Hematopoietic multipotent progenitor cell treated with erythropoietin and hydrocortisone succinate and interleukin-3 and kit ligand, for 15 days (in vitro differentiated cells): Measurements from ENCODE around the gene CALML4.
"Not testable (repeated sequence)": the region's sequence is repeated elsewhere in the genome, so short reads cannot be mapped to it uniquely, and the experiment has no call there.

Source experiments
- DNase-seq: peaks from one replicate; pipeline ENCODE4 v3.0.0-alpha.2; 2015; ENCODE audit warnings: low spot score

The CALML4 gene

DNA sequence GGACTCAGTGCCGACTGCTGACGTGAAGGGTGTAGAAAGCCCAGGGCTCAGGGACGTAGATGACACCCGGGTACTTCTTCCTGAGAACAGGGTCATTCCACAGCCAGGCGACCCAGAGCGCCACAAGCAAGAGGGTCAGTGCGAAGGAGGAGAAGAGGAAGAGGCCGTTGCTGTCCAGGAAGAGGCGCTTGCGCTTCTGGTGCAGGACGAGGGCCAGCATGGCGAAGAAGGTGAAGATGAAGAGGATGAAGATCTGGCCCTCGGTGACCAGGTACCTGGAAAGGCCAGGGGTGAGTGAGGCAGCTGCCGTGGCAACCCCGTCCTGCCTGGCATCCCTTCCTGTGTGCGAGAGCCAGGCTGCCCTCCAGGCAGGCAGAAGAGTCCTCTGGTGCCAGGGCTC is 3.0 kb upstream of the CALML4 start:
- no peak for DNase-seq

DNA sequence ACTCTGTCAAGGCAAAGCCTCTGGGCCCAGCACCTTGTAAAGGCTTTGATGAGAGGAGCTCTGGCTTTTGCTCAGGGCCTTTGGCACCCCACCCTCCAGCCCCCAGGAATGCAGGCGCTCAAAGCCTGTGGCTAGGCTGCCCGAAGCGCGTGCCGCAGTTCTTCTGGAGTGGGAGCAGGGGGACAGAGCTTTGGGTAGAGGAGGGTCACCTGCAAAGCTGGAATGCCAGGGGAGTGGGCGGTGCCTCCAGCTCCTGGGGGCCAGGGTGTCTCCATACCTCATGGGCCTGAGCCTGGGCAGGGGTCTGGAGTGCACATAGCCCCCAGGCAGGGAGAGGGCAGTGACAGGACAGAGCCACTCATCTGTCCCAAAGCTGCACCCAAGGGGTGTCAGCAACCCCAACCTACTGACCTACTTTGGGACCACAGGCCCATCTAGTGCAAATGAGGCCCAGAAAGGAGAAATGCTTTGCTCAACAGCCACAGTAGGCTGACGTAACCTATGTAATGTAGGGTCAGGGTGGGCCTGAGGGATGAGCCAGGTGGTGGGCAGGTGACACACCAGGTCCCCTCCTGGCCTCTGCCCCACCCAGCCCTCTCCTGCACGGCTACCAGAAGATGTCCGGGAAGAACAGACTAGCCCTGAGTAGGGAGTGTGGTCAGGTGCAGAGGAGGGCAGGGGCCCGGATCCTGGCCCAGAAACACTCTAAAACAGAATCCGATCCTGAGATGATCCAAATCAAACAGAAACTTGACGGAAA is 2.2 kb upstream of the CALML4 start:
- no peak for DNase-seq

DNA sequence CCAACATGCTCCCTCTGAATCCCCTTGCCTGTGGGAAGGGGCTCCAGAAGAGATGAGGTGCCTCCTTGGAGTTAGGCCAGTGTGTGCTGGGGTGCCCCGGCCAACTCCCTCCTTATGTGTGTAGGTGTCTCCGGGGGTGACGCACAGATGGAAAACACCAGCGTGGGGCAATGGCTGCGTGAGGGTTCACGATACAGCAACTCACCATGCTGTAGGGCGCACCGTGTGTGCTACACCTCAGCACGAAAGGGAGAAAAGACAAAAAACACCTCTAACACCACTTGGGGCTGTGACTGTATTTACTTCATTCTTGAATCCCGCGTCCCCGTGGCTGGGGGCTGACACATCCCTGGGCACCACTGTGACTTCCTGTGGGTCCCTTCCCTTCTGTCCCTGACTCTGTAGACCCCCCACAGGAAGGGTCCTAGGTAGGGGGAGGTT is 1.6 kb upstream of the CALML4 start:
- DNase-seq: no peak

GRCh38 chr15:68205954-68206539 is 915 bp upstream of the CALML4 start:
- no peak for DNase-seq

DNA sequence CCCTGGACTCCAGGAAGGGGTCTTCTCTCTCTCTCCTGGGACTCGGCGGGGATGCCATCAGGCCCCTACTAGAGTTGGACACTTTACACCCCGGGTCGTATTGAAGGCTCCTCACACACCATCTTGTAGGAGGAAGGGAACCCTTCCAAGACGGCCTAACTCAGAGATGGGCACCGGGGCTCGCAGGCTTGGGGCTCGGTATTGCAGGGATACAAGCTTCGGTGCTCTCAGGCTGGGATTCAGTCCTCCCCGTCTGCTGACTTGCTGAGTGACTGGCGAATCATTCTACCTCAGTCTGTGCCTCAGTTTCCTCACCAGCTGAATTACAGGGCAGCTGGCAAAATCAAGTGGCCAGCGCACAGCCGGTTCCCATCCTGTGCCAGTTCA is 419 bp upstream of the CALML4 start:
- DNase-seq: no peak

DNA sequence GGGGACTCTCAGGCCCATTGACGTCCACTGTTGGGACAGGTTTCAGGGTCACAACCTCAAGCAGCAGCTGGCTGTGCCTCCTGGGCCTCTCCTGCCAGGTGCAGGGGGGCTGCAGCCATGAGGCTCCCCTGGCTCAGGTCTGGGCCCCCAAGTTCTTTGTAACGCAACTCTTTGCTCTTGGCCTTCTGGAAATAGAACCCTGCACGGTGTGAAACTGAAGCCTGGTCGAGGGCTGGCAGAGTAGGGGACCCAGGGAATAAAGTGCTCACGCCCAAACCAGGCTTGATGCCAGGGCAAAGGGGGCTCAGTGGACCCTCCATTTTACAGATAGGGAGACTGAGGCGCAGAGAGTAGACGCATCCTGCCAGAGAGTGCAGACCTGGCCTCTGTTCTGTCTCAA is 771 bp downstream of the CALML4 start:
- no peak for DNase-seq

- no peak for DNase-seq
Observed at GRCh38 chr15:68203956-68204355, 1.2 kb downstream of the CALML4 start.

- DNase-seq: no peak
Observed at GRCh38 chr15:68203486-68203885, 1.6 kb downstream of the CALML4 start.

DNA sequence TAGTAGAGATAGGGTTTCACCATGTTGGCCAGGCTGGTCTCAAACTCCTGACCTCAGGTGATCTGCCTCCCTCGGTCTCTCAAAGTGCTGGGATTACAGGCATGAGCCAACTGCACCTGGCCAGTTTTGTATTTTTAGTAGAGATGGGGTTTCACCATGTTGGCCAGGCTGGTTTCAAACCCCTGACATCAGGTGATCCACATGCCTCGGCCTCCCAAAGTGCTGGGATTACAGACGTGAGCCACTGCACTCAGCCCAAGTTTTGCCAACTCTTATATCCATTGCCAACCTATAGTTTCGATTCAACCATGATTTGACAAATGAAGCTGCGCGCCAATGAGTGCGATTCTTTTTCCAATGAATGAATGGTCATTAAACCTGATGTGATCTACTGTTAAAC is 2.1 kb downstream of the CALML4 start:
- DNase-seq: not testable (repeated sequence)

GRCh38 chr15:68201879-68202261 is 3.3 kb downstream of the CALML4 start:
- no peak for DNase-seq

DNA sequence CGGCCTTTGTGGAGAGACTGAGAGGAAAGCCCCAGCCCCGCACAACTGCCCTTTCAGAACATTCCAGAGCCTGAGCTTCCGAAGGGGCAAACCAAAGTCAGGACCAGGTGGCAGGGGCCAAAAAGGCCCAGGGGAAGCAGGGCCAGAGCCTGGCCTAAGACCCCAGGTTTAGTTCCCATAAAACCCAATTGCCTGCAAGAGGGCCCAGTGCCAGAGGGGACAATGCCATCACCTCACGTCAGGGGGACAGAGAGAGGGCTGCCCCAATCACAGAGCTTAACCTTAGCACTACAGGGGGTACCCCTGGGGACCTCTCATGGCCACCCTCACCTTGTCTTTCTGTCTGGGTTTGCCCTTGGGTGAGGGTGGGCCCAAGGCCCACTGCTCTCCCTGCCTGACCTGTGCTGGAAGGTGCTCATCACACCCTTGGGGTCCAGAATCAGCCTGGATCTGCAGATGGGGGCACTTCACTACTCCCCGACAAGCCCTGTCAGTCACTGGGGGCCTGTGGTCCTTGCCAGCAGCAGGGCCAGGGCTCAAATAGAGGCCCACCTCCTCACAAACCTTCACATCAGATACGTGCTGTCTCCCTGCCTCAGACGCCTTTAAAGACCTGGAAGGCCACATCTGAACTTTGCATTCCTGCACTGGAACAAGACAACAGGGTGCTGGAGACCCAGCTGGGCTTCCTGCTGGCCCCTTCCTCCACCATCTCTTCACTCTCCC is 3.8 kb downstream of the CALML4 start:
- DNase-seq: no peak

DNA sequence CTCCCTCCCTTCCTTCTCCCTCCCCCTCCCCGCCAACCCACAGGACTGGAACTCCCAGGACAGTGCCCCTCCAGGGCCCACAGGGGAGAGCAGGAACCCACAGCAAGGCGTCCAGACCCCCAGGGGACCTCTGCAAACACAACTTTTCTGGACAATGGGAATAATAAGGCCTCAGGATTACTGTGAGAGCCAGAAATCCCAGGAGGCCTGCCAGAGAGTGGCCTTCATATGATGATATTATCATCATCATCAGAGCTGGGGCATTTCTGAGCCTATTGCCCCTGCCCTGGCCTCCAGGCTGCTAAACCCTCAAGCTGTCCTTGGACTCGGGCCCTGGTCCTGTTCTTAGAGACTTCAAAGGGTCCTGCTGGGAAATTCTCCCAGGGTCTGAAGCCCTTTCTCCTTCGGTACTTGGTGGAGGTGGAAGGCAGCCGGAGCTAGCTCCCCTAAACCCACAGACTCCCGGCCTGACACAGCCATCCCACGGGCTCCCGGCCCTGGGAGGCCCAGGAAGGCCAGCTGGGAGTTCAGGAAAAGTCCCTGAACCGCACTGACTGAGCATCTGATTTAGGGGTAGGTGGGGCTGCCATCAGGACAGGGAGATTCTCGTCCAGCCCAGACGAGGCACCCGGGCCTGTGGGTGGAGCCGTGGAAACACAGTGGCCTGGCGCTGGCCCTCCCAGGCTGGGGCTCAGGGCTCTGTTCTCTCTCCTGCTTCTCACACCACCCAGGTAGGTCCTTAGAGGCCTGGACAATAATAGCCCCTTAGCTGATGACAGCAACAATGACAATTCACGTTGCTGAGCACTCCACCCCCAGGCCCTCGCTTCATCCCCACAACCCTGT is 4.9 kb downstream of the CALML4 start:
- no peak for DNase-seq

GRCh38 chr15:68199340-68199739 is 5.8 kb downstream of the CALML4 start:
- no peak for DNase-seq

DNA sequence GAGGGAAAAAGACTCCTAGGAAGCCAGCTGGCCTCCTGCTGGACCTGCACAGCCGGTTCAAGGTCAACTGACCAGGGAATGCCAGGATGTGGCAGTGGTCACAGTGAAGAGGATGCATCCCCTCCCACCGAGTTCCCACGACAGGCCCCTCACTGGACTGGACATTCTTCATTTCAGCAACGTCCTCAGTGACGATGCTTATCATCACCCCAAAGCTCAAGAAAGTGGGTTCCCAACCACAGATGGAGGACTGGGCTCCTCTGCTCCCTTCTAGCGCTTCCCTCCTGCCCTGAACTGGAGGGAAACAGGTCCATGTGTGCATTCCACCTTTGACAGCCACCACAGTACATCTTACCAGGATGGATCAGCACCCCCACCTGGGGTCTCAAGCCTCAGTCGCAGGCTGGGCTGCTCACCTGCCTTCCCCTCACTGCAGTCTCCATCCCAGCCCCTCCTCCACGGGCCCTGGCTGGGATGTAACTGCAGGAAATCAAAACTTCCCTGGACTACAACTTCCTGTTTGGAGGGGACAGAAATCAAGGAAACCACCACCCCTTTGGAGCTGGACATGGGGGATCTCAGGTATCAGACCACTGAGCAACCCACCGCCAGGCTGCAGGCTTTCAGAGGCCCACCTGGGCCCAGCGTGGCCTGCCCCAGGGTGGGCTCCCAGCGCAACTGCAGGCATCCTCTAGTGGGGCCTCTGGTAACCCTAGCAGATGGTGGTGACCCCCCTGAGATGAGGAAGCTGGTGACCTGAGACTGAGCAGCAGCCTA is 7.3 kb downstream of the CALML4 start:
- no peak for DNase-seq

DNA sequence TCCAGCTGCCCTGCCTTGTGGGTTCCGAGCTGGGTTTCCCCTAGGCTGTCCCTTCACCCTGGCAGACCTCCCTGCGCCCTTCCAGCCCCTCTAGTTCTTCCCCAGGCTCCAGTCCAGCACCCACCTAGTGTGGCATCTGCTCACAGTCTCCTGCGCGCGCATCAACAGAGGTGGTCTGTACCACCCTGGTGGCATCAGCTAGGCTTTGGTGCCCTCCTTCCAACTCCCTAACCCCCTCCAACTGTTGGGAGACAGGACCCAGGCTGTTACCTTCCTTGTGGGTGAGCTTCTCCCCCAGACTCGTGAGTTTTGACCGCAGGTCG is 8.0 kb downstream of the CALML4 start:
- no peak for DNase-seq

- DNase-seq: no peak
Observed at GRCh38 chr15:68196445-68197169, 8.5 kb downstream of the CALML4 start.

- DNase-seq: no peak
Observed at GRCh38 chr15:68195336-68196112, 9.6 kb downstream of the CALML4 start.

DNA sequence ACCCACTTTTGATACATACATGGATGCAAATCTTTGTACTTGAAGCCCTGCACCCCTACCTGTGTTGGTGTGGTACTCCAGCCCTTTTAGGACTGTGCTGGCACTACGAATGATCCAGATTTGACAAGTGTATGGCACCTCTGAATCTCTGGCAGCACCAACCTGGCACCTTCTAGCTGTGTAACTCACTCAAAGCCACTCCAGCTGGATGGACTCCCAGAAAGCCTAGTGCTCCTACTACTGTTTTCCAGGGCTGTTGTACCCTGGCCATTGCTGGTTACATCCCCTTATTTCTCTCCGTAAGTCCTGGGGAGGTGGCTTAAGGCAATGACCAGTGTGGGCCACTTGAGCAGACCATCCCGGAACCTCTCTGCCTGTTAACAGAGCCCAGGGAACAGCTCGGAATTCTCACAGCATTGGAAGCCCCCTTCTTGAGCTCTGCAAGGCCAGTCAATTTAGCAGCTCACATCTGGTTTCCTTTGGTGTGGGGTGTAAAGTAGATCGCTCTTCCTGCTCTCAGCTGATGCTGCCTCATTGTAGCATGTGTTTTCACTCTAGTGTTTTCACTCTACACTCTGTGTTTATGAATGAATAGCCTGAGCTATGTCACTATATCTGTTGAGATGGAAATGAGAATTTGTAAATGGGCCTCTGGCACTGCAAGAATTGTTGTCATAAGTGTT is 12.2 kb downstream of the CALML4 start:
- no peak for DNase-seq

GRCh38 chr15:68192117-68192516 is 13.0 kb downstream of the CALML4 start:
- DNase-seq: no peak

DNA sequence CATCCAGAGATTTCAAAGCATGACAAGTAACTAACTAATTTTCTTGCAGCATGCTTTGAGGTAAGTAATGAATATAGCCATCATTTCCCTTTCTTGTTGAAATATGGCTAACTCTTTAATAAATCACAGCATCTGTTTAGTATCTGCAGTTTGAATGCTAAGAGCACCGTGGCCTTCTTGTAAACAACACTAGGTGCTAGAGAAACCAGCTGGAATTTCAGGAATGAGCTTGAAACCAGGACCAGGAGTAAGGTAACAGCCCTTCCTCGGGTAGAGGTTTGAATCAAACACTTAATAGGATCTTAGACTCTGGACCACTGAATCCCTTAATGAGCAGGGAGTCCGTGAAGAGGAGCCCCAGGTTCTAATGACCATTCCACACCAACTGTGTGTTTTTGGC is 13.6 kb downstream of the CALML4 start:
- no peak for DNase-seq
